Stimulated activated memory B cell treated with anti-CD40 and anti-IgM and Interleukin-4, amounts not matched to agents 10 μg/mL and 1 μg/mL and 100 μg/mL, for 72 hours (primary cell): ENCODE results near the gene XRCC4.
"Not testable (repeated sequence)": the region's sequence is repeated elsewhere in the genome, so short reads cannot be mapped to it uniquely, and the experiment has no call there.

Source experiments
- ATAC-seq: fragments of 150-1000 bp; cut with Tn5 transposase; 2 replicates; pipeline ENCODE4 v1.10.0; 2021
- H3K27ac Mint-ChIP-seq: one replicate; pipeline ENCODE4 v1.8.0; 2022; ENCODE audit warnings: mild to moderate bottlenecking, mixed read lengths
- H3K27me3 Mint-ChIP-seq: one replicate; pipeline ENCODE4 v1.8.0; 2022; ENCODE audit warnings: mixed read lengths
- H3K36me3 Mint-ChIP-seq: one replicate; pipeline ENCODE4 v1.8.0; 2022; ENCODE audit warnings: mixed read lengths
- H3K4me1 Mint-ChIP-seq: one replicate; pipeline ENCODE4 v1.8.0; 2022; ENCODE audit warnings: mixed read lengths
- H3K4me3 Mint-ChIP-seq: one replicate; pipeline ENCODE4 v1.8.0; 2022; ENCODE audit warnings: mild to moderate bottlenecking, moderate library complexity, mixed read lengths
- H3K9me3 Mint-ChIP-seq: one replicate; pipeline ENCODE4 v1.8.0; 2022; ENCODE audit warnings: mixed read lengths

Gene XRCC4

DNA sequence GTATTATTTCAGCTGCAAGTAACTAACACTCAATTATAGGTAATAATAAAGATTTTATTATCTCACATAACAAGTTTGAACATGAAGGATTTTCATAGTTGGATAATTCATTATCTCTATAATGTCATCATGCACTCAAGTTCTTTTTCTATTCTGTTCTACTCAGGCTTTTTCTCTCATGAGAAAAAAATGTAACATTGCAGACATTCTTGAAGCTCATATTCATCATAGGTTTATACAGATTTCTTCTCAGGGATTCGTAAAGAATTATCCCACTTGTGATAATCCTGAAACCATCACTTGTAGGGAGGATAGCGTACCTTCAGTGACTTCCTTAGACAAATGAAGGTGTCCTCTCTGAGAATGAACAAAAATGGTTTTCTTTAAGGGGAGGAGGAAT lies 150.3 kb downstream of the XRCC4 start:
- Mint-ChIP-seq H3K4me1 (no peaks in the 10 kb centered on the region), H3K27me3 (no peaks in the 10 kb centered on the region), H3K9me3 (no peaks in the 10 kb centered on the region), H3K27ac (no peak overlapping the region), H3K36me3 (peaks cover 12% of the 10 kb centered on the region), H3K4me3 (no peak overlapping the region)
- ATAC-seq: no peak

- H3K4me3 Mint-ChIP-seq: no peak overlapping the region
- H3K9me3 Mint-ChIP-seq: no peaks in the 10 kb centered on the region
- H3K4me1 Mint-ChIP-seq: no peaks in the 10 kb centered on the region
- H3K27me3 Mint-ChIP-seq: no peaks in the 10 kb centered on the region
- no peaks in the 10 kb centered on the region for H3K36me3 Mint-ChIP-seq
- no peak overlapping the region for H3K27ac Mint-ChIP-seq
- no peak for ATAC-seq
These were observed 153.2 kb downstream of the XRCC4 start for GRCh38 chr5:83230511-83230910.

DNA sequence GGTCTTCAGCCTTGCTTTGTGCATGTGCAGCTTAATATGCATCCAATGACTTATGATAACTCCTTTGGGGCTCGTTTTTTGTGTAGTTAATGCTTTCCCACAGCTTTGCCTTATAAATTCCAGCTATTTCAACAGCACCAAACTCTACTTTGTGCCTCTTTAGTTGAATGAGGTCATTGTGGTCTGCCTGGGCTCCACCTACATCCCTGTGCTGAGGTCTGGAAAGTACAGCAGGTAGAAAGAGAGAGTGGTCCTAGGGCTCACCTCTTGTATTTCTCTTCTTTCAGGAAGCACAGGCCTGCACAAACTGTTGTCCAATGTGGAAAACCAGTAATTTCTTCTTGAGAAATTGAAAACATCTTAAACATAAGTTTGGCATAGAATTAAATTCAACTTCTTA lies 167.2 kb downstream of the XRCC4 start:
- H3K4me1 Mint-ChIP-seq: no peaks in the 10 kb centered on the region
- no peak overlapping the region for H3K4me3 Mint-ChIP-seq
- H3K27ac Mint-ChIP-seq: no peak overlapping the region
- H3K9me3 Mint-ChIP-seq: no peaks in the 10 kb centered on the region
- no peaks in the 10 kb centered on the region for H3K27me3 Mint-ChIP-seq
- peaks cover 5% of the 10 kb centered on the region for H3K36me3 Mint-ChIP-seq
- no peak for ATAC-seq

DNA sequence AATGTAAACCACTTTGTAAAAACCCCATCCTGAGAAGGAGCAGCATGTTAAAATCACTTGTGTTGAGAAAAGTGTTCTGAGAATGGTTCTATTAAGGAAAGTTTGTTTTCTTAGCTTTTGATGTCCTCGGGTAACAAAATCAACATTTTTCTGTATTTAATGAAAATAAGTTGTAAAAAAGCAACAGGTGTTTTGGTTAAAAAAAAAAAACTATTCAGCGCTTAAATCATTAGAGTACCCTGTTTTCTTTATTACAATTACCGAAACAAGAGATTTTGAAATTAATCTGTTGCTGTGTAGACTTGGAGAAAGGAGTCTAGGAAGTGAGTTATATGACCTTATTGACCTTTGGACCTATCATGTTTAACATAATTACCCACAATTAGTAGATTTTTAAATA lies 167.7 kb downstream of the XRCC4 start:
- no peak for ATAC-seq
- H3K36me3 Mint-ChIP-seq: peaks cover 4% of the 10 kb centered on the region
- no peak overlapping the region for H3K4me3 Mint-ChIP-seq
- H3K4me1 Mint-ChIP-seq: no peaks in the 10 kb centered on the region
- no peak overlapping the region for H3K27ac Mint-ChIP-seq
- H3K27me3 Mint-ChIP-seq: no peaks in the 10 kb centered on the region
- no peaks in the 10 kb centered on the region for H3K9me3 Mint-ChIP-seq

DNA sequence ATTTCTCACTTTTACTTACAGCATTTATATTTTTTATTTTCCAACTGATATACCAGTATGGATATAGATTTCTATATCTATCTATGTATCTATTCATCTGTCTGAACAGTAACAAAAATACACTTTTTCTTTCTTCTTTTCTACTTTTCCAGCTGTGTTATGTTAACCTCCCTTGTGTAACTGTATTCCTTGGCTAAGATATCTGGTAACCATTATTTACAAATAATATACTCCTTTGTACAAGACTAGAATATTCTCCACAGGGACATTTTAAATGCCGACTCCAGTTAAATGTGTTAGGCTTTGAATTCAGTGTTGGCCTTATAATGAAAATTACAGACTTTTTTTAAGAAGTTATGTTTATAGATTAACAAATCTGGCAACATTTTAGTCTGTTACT lies 168.7 kb downstream of the XRCC4 start:
- H3K9me3 Mint-ChIP-seq: no peaks in the 10 kb centered on the region
- no peaks in the 10 kb centered on the region for H3K27me3 Mint-ChIP-seq

DNA sequence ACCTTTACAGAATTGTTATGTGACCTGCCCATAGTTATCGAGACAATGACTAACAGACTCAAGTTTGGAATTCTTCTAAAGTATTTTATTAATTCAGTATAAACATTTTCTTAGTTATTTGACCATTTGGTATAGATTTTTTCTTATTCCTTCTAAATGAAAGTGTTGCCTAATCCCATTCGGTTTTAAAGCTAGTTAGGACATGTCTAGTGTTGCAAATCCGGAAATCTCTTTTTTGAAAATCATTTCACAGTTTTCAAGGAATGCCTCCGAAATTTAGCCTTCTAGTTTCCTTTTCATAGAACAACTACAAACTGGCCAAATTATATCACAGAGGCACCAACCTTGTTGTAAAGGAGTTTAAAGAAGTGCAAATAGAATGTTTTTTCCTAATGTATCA lies 171.8 kb downstream of the XRCC4 start:
- Mint-ChIP-seq H3K27ac (no peak overlapping the region), H3K27me3 (no peaks in the 10 kb centered on the region), H3K4me3 (no peak overlapping the region), H3K36me3 (no peaks in the 10 kb centered on the region), H3K9me3 (no peaks in the 10 kb centered on the region), H3K4me1 (no peaks in the 10 kb centered on the region)
- ATAC-seq: no peak

More for the DNA sequence above, 168.7 kb downstream of the XRCC4 start:
- Mint-ChIP-seq H3K4me1 (no peaks in the 10 kb centered on the region), H3K27ac (no peak overlapping the region), H3K36me3 (peaks cover 4% of the 10 kb centered on the region), H3K4me3 (no peak overlapping the region)
- no peak for ATAC-seq

DNA sequence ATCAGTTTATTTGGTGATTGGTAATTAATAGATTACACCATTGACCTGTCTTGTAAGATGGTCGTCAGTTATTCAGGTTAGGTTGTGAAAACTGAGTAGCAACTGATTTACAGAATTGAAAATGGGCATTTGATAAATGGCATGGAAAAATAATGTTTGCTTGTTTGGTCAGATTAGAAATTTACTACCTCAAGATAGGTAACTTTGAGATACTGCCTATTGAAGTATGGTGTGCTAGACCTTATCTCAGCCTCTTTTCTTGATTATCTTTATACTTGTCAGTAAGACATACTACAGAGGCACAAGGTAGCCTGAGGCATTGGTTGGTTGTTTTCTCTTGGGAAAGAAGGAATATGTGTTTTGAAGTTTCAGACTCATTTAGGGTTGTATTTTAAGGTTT lies 174.5 kb downstream of the XRCC4 start:
- Mint-ChIP-seq H3K36me3 (no peaks in the 10 kb centered on the region), H3K27ac (no peak overlapping the region), H3K4me1 (no peaks in the 10 kb centered on the region), H3K9me3 (no peaks in the 10 kb centered on the region), H3K27me3 (no peaks in the 10 kb centered on the region), H3K4me3 (no peak overlapping the region)
- ATAC-seq: no peak

- Mint-ChIP-seq H3K4me3 (no peak overlapping the region), H3K36me3 (peaks cover 11% of the 10 kb centered on the region), H3K4me1 (no peaks in the 10 kb centered on the region), H3K27me3 (no peaks in the 10 kb centered on the region), H3K9me3 (no peaks in the 10 kb centered on the region), H3K27ac (no peak overlapping the region)
- no peak for ATAC-seq
These were observed 176.4 kb downstream of the XRCC4 start for GRCh38 chr5:83253720-83254119.

- Mint-ChIP-seq H3K9me3 (no peaks in the 10 kb centered on the region), H3K27ac (no peak overlapping the region), H3K36me3 (peaks cover 17% of the 10 kb centered on the region), H3K27me3 (no peaks in the 10 kb centered on the region), H3K4me1 (no peaks in the 10 kb centered on the region), H3K4me3 (no peak overlapping the region)
- ATAC-seq: no peak
These were observed 177.9 kb downstream of the XRCC4 start for GRCh38 chr5:83255268-83255667.

GRCh38 chr5:83256091-83256780 lies 178.9 kb downstream of the XRCC4 start:
- Mint-ChIP-seq H3K36me3 (peaks cover 19% of the 10 kb centered on the region), H3K4me1 (no peaks in the 10 kb centered on the region), H3K9me3 (no peaks in the 10 kb centered on the region), H3K27ac (no peak overlapping the region), H3K27me3 (no peaks in the 10 kb centered on the region), H3K4me3 (no peak overlapping the region)
- ATAC-seq: no peak

DNA sequence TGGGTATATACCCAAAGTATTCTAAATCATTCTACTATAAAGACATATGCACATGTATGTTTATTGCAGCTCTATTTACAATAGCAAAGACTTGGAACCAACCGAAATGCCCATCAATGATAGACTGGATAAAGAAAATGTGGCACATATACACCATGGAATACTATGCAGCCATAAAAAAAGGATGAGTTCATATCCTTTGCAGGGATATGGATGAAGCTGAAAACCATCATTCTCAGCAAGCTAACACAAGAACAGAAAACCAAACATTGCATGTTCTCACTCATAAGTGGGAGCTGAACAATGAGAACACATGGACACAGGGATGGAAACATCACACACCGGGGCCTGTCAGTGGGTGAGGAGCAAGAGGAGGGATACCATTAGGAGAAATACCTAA lies 180.3 kb downstream of the XRCC4 start:
- peaks cover 19% of the 10 kb centered on the region for H3K36me3 Mint-ChIP-seq
- not testable (repeated sequence) for H3K4me3 Mint-ChIP-seq, H3K9me3 Mint-ChIP-seq, H3K27ac Mint-ChIP-seq, H3K4me1 Mint-ChIP-seq, ATAC-seq, H3K27me3 Mint-ChIP-seq

GRCh38 chr5:83265318-83265717 lies 188.0 kb downstream of the XRCC4 start:
- Mint-ChIP-seq H3K27ac (no peak overlapping the region), H3K4me3 (no peak overlapping the region), H3K36me3 (peaks cover 1% of the 10 kb centered on the region), H3K9me3 (no peaks in the 10 kb centered on the region), H3K27me3 (no peaks in the 10 kb centered on the region), H3K4me1 (no peaks in the 10 kb centered on the region)
- no peak for ATAC-seq

- Mint-ChIP-seq H3K4me3 (no peak overlapping the region), H3K27me3 (no peaks in the 10 kb centered on the region), H3K9me3 (peaks cover 8% of the 10 kb centered on the region), H3K4me1 (no peaks in the 10 kb centered on the region), H3K36me3 (peaks cover 20% of the 10 kb centered on the region), H3K27ac (no peak overlapping the region)
- no peak for ATAC-seq
These were observed 193.0 kb downstream of the XRCC4 start for GRCh38 chr5:83270311-83270710.

GRCh38 chr5:83277154-83277553 lies 199.8 kb downstream of the XRCC4 start:
- H3K27me3 Mint-ChIP-seq: no peaks in the 10 kb centered on the region
- H3K27ac Mint-ChIP-seq: no peak overlapping the region
- H3K9me3 Mint-ChIP-seq: peaks cover 8% of the 10 kb centered on the region
- ATAC-seq: no peak
- peaks cover 26% of the 10 kb centered on the region for H3K36me3 Mint-ChIP-seq
- no peaks in the 10 kb centered on the region for H3K4me1 Mint-ChIP-seq
- no peak overlapping the region for H3K4me3 Mint-ChIP-seq

- Mint-ChIP-seq H3K36me3 (peaks cover 20% of the 10 kb centered on the region), H3K27ac (no peak overlapping the region), H3K9me3 (peaks cover 5% of the 10 kb centered on the region)
These were observed 200.6 kb downstream of the XRCC4 start for GRCh38 chr5:83277953-83278352.

DNA sequence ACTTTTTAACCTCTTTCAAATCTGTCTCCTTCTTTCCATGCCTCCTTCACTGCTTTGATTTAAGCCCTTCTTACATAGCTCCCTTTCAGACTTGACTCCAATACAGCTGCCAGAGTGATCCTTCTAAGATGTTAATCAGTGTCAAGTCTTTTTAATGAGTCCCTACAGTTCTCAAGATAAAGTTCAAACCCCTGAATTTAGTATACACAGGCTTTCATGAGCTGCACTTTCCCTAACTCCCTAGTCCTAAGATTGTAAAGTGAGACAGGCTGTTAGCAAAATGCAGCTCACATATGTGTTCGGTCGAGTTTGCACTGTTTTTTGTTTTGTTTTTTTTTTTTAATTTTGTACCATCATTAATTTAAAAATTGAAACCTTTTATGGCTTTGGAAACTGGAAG lies 203.8 kb downstream of the XRCC4 start:
- Mint-ChIP-seq H3K36me3 (peaks cover 9% of the 10 kb centered on the region), H3K27me3 (no peaks in the 10 kb centered on the region), H3K4me1 (no peaks in the 10 kb centered on the region), H3K9me3 (no peaks in the 10 kb centered on the region), H3K27ac (no peak overlapping the region), H3K4me3 (no peak overlapping the region)
- no peak for ATAC-seq

More at GRCh38 chr5:83277953-83278352, 200.6 kb downstream of the XRCC4 start:
- ATAC-seq: no peak
- no peak overlapping the region for H3K4me3 Mint-ChIP-seq
- no peaks in the 10 kb centered on the region for H3K4me1 Mint-ChIP-seq
- no peaks in the 10 kb centered on the region for H3K27me3 Mint-ChIP-seq

GRCh38 chr5:83281658-83282057 lies 204.3 kb downstream of the XRCC4 start:
- Mint-ChIP-seq H3K27me3 (no peaks in the 10 kb centered on the region), H3K27ac (no peak overlapping the region), H3K4me3 (no peak overlapping the region), H3K9me3 (no peaks in the 10 kb centered on the region), H3K4me1 (no peaks in the 10 kb centered on the region), H3K36me3 (peaks cover 11% of the 10 kb centered on the region)
- ATAC-seq: no peak
